Trophoblast cell (in vitro differentiated cells and primary cell): Measurements from ENCODE around the gene NR1I3.
"Not testable (repeated sequence)": the region's sequence is repeated elsewhere in the genome, so short reads cannot be mapped to it uniquely, and the experiment has no call there.

Source experiments
- DNase-seq, 2 donors: peaks; one replicate each; pipeline ENCODE4 v3.0.0-alpha.2; 2016
- H2AFZ ChIP-seq: 2 replicates; pipeline ENCODE4 v1.6.1; 2013; ENCODE audit warnings: low read length, moderate library complexity, mild to moderate bottlenecking; ENCODE audit not compliant: insufficient read depth, poor library complexity
- H2AK5ac ChIP-seq: 2 replicates; pipeline ENCODE4 v1.6.1; 2013; ENCODE audit warnings: mild to moderate bottlenecking, low read length
- H2BK120ac ChIP-seq: 2 replicates; pipeline ENCODE4 v1.6.1; 2013; ENCODE audit warnings: low read length, mild to moderate bottlenecking, moderate library complexity; ENCODE audit not compliant: insufficient read depth, poor library complexity
- H2BK12ac ChIP-seq: 2 replicates; pipeline ENCODE4 v1.6.1; 2013; ENCODE audit warnings: mild to moderate bottlenecking, low read length, moderate library complexity
- H2BK5ac ChIP-seq: 2 replicates; pipeline ENCODE4 v1.6.1; 2013; ENCODE audit warnings: low read length, low read depth, moderate library complexity, mild to moderate bottlenecking; ENCODE audit not compliant: poor library complexity
- H3K14ac ChIP-seq: 2 replicates; pipeline ENCODE4 v1.6.1; 2013; ENCODE audit warnings: mild to moderate bottlenecking, low read length
- H3K18ac ChIP-seq: 2 replicates; pipeline ENCODE4 v1.6.1; 2013; ENCODE audit warnings: mild to moderate bottlenecking, low read length
- H3K23ac ChIP-seq: 2 replicates; pipeline ENCODE4 v1.6.1; 2013; ENCODE audit warnings: low read length
- H3K27ac ChIP-seq: 2 replicates; pipeline ENCODE4 v1.5.1; 2013; ENCODE audit warnings: low read depth, mild to moderate bottlenecking, inconsistent platforms, low read length, moderate library complexity
- H3K27me3 ChIP-seq: 2 replicates; pipeline ENCODE4 v1.6.1; 2013; ENCODE audit warnings: inconsistent platforms, mild to moderate bottlenecking, low read length, moderate library complexity; ENCODE audit not compliant: insufficient read depth
- H3K36me3 ChIP-seq, 2 experiments: 1 replicate in 1 of 2; 2 replicates in 1 of 2; pipeline ENCODE4 v1.6.1; 2013; ENCODE audit warnings: low read length in 2 of 2, mild to moderate bottlenecking in 2 of 2, moderate library complexity in 1 of 2; ENCODE audit not compliant: insufficient read depth in 2 of 2, control insufficient read depth in 1 of 2
- H3K4ac ChIP-seq: 2 replicates; pipeline ENCODE4 v1.6.1; 2013; ENCODE audit warnings: low read depth, mild to moderate bottlenecking, low read length, moderate library complexity
- H3K4me1 ChIP-seq, 2 experiments: 1 replicate in 1 of 2; 2 replicates in 1 of 2; pipeline ENCODE4 v1.6.1; 2013; ENCODE audit warnings: low read length in 2 of 2, mild to moderate bottlenecking in 2 of 2, moderate library complexity in 1 of 2; ENCODE audit not compliant: insufficient read depth in 2 of 2, control insufficient read depth in 1 of 2
- H3K4me2 ChIP-seq: 2 replicates; pipeline ENCODE4 v1.6.1; 2013; ENCODE audit warnings: inconsistent platforms, mild to moderate bottlenecking, low read length, moderate library complexity
- H3K4me3 ChIP-seq: 2 replicates; pipeline ENCODE4 v1.5.1; 2013; ENCODE audit warnings: mild to moderate bottlenecking, low read depth, low read length, inconsistent platforms
- H3K79me1 ChIP-seq: one replicate; pipeline ENCODE4 v1.6.1; 2013; ENCODE audit warnings: low read length
- H3K79me2 ChIP-seq: 2 replicates; pipeline ENCODE4 v1.6.1; 2013; ENCODE audit warnings: low read length, mild to moderate bottlenecking; ENCODE audit not compliant: control insufficient read depth, insufficient read depth, poor library complexity
- H3K9ac ChIP-seq: 2 replicates; pipeline ENCODE4 v1.6.1; 2013; ENCODE audit warnings: mild to moderate bottlenecking, low read length
- H3K9me3 ChIP-seq: 2 replicates; pipeline ENCODE4 v1.6.1; 2013; ENCODE audit warnings: low read depth, mild to moderate bottlenecking, control low read depth, inconsistent platforms, low read length; ENCODE audit not compliant: insufficient read depth
- H4K12ac ChIP-seq: 2 replicates; pipeline ENCODE4 v1.6.1; 2013; ENCODE audit warnings: low read depth, mild to moderate bottlenecking, low read length, moderate library complexity
- H4K8ac ChIP-seq: 2 replicates; pipeline ENCODE4 v1.6.1; 2013; ENCODE audit warnings: low read depth, mild to moderate bottlenecking, low read length, moderate library complexity
- H4K91ac ChIP-seq: one replicate; pipeline ENCODE4 v1.6.1; 2013; ENCODE audit warnings: low read depth, mild to moderate bottlenecking, low read length, moderate library complexity
- WGBS: extraction: QIAGEN DNeasy Blood & Tissue Kit; methylation state at CpG from one replicate; pipeline ENCODE4 v1.1.7; 2013; ENCODE audit warnings: missing lambda C conversion rate; ENCODE audit not compliant: insufficient read length, insufficient coverage; ENCODE audit errors: extremely low coverage; 5-methylcytosine and 5-hydroxymethylcytosine counted together

Gene NR1I3

GRCh38 chr1:161226320-161226711 lies 11.7 kb downstream of the NR1I3 start:
- Histone ChIP-seq H2BK120ac (peak overlapping the region; percentile 81), H3K36me3 (peaks cover 10 to 17% of the 10 kb centered on the region in 2 experiments), H3K9ac (peak overlapping the region; percentile 51), H3K4me3 (peak overlapping the region; percentile 78), H3K18ac (peak overlapping the region; percentile 69), H4K8ac (peak overlapping the region; percentile 98), H3K79me1 (peaks cover 22% of the 10 kb centered on the region), H3K14ac (peak overlapping the region; percentile 90), H3K27ac (no peak overlapping the region), H2AFZ (peak overlapping the region; percentile 93), H3K23ac (no peak overlapping the region), H2BK12ac (peak overlapping the region; percentile 88), H4K91ac (peak overlapping the region; percentile 98), H3K4me1 (peaks cover 23 to 27% of the 10 kb centered on the region in 2 experiments), H2AK5ac (peak overlapping the region; percentile 63), H3K79me2 (peaks cover 5% of the 10 kb centered on the region), H2BK5ac (peak overlapping the region; percentile 54), H3K4me2 (peak overlapping the region; percentile 85), H3K4ac (peak overlapping the region; percentile 49), H4K12ac (peak overlapping the region; percentile 97), H3K27me3 (no peaks in the 10 kb centered on the region), H3K9me3 (no peaks in the 10 kb centered on the region)
- no peak for DNase-seq
- no CpG with 5 or more reads among the region's 15 CpGs for WGBS

DNA sequence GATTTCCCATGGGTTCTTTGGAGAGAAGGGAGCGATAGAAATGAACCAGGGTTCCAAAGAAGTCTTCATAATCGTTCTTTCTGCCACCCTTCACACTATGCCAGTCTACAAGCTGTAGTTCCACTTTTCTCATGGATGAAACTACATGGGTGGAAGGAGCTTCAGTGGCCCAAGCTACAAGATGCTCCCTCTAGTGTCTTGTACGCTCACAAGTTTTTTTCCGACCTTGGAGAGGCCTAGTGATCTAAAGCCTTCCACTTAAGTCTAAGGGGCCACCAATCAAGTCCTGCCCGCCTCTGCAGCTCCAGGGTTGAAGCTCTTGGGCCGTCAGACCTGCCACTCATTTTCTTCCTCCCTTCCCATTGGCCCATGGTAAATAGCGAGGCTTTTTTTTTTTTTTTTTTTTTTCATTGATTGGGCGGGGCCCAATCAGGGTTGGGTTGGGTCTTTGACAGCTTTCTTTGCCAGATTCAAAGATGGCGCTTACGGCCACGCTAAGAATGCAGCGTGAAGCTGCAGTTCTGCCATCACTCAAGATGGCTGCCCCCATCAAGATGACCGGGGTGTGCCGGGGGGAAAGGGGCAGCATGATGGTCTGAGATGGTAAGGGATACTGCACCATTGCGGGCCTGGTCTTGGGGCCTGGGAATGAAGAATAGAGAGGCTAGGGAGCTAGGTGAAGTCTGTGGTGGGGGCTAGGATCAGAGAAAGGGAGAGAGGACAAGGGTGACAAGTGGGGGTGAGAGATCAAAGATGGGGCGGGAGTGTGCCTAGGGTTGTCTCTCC lies 12.3 kb downstream of the NR1I3 start, which contains the start of gene TOMM40L:
TSS of gene TOMM40L (plus strand) at position 527 of the 786 bp plus-strand sequence. CDS start 430 bp downstream, outside the sequence.
- Histone ChIP-seq H3K4ac (peak within 1 kb of the TSS; percentile 49), H4K8ac (peak within 1 kb of the TSS; percentile 98), H3K27ac (peak within 1 kb of the TSS; percentile 29), H3K14ac (peak within 1 kb of the TSS; percentile 90), H2AK5ac (peak within 1 kb of the TSS; percentile 63), H2BK12ac (peak within 1 kb of the TSS; percentile 88), H3K4me3 (peak within 1 kb of the TSS; percentile 78), H3K27me3 (no peaks in the 10 kb centered on the region), H4K91ac (peak within 1 kb of the TSS; percentile 98), H3K18ac (peak within 1 kb of the TSS; percentile 69), H2AFZ (peak within 1 kb of the TSS; percentile 93), H3K36me3 (peaks cover 10 to 17% of the 10 kb centered on the region in 2 experiments), H3K79me2 (peaks cover 5% of the 10 kb centered on the region), H2BK5ac (peak within 1 kb of the TSS; percentile 54), H4K12ac (peak within 1 kb of the TSS; percentile 97), H2BK120ac (peak within 1 kb of the TSS; percentile 81), H3K9ac (peak within 1 kb of the TSS; percentile 51), H3K23ac (no peak within 1 kb of the TSS), H3K4me1 (peaks cover 23 to 27% of the 10 kb centered on the region in 2 experiments), H3K9me3 (no peaks in the 10 kb centered on the region), H3K4me2 (peak within 1 kb of the TSS; percentile 85), H3K79me1 (peaks cover 23% of the 10 kb centered on the region)
- peak; percentile 97 to 99 for DNase-seq
- no CpG with 5 or more reads among the region's 16 CpGs for WGBS

DNA sequence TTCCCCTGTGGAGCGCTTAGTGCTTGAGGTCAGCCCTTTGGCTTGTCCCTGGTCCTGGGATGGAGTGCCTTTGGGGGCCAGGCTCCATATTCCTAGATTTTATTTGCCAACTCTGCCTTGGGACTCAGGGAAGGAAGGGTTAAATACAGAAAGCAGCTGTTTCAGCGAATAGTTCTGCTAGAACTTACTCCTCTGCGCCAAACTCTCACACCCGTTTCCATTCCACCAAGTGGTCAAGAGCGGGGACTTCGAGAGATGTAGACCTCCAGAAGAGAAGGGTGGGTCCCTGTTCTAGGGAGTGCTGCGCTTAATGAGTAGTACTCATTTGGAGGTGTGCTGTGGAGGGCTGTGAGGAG lies 12.8 kb downstream of the NR1I3 start:
- Histone ChIP-seq H3K36me3 (peaks cover 7 to 17% of the 10 kb centered on the region in 2 experiments), H3K18ac (no peak overlapping the region), H3K9ac (no peak overlapping the region), H4K12ac (peak overlapping the region; percentile 46), H4K8ac (peak overlapping the region; percentile 79), H3K4me1 (peaks cover 23 to 27% of the 10 kb centered on the region in 2 experiments), H2AFZ (peak overlapping the region; percentile 48), H3K79me2 (peaks cover 5% of the 10 kb centered on the region), H3K14ac (peak overlapping the region; percentile 48), H3K27me3 (no peaks in the 10 kb centered on the region), H2BK5ac (peak overlapping the region; percentile 34), H3K4ac (no peak overlapping the region), H3K4me3 (no peak overlapping the region), H3K4me2 (no peak overlapping the region), H3K23ac (no peak overlapping the region), H3K79me1 (peaks cover 26% of the 10 kb centered on the region), H3K27ac (peak overlapping the region; percentile 29), H2BK12ac (peak overlapping the region; percentile 60), H2AK5ac (peak overlapping the region; percentile 58), H2BK120ac (peak overlapping the region; percentile 69), H3K9me3 (no peaks in the 10 kb centered on the region), H4K91ac (peak overlapping the region; percentile 90)
- no peak for DNase-seq
- WGBS = no CpG with 5 or more reads among the region's 7 CpGs

- not testable (repeated sequence) for H2AFZ ChIP-seq, H4K12ac ChIP-seq, DNase-seq, H3K79me2 ChIP-seq, H2AK5ac ChIP-seq, H4K91ac ChIP-seq, H3K23ac ChIP-seq, H2BK120ac ChIP-seq, H2BK5ac ChIP-seq, H3K27me3 ChIP-seq, H3K14ac ChIP-seq, H3K27ac ChIP-seq, H3K4ac ChIP-seq, H3K9ac ChIP-seq, H2BK12ac ChIP-seq, H3K9me3 ChIP-seq, H3K18ac ChIP-seq, H4K8ac ChIP-seq, H3K4me3 ChIP-seq, H3K4me2 ChIP-seq
- Histone ChIP-seq H3K4me1 (peaks cover 28 to 31% of the 10 kb centered on the region in 2 experiments), H3K36me3 (peaks cover 7 to 16% of the 10 kb centered on the region in 2 experiments), H3K79me1 (peaks cover 27% of the 10 kb centered on the region)
- no CpG with 5 or more reads among the region's 13 CpGs for WGBS
Measured at GRCh38 chr1:161224695-161225087, 13.3 kb downstream of the NR1I3 start.
